ENCODE measurements around the gene SIK3. TPM values are rescaled to one million over a fixed set of nuclear protein-coding genes. Genes with fewer than 3 reads are reported as not detected.

Gene SIK3
- total RNA-seq, 1 donor from 2014 or later, result 24.4 TPM

DNA sequence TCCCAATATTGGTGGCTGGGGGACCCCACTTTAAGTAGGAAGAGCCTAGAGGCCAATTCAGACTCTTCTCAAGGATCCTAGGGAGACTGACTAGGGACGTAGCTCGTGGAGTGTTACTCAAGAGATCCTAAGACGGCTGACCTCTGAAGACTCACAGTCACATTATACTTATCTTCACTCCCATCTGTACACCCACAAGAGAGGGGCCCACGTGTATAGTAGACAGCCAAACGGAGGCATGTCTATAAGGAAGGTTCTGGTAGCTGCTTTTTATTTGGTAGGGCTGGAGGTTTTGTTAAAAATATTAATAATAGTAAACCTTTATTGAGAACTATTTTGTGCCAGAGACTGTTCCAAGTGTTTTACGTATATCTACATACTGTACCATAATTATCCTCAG is 237.9 kb downstream of the SIK3 start:
- Histone ChIP-seq H3K27ac (no peak overlapping the region), H3K4me1 (no peaks in the 10 kb centered on the region), H2AFZ (replicated peaks) (no peak overlapping the region), H4K20me1 (ENCODE audit: low read depth) (no peaks in the 10 kb centered on the region), H3K9ac (no peak overlapping the region), H3K9me3 (ENCODE audit: low read depth) (no peaks in the 10 kb centered on the region), H3K79me2 (ENCODE audit: low read depth) (no peaks in the 10 kb centered on the region), H3K27me3 (no peaks in the 10 kb centered on the region), H3K4me2 (no peak overlapping the region), H3F3A (ENCODE audit: low read depth) (no peaks in the 10 kb centered on the region), H3K36me3 (peaks cover 5% of the 10 kb centered on the region), H3K4me3 (no peak overlapping the region)
- no peak overlapping the region for H3K27ac Mint-ChIP-seq
- H3K36me3 Mint-ChIP-seq, result peaks cover 41% of the 10 kb centered on the region
- H3K27me3 Mint-ChIP-seq (ENCODE audit: insufficient read depth, low read depth), result peaks cover 2% of the 10 kb centered on the region
- H3K4me3 Mint-ChIP-seq, result no peak overlapping the region
- H3K4me1 Mint-ChIP-seq, result no peaks in the 10 kb centered on the region
- no peak for TF ChIP-seq EZH2 (IDR thresholded peaks at IDR 0.05)
- no peak for TF ChIP-seq EZH2phosphoT487 (IDR thresholded peaks at IDR 0.05)
- TF ChIP-seq, protein P1, sequence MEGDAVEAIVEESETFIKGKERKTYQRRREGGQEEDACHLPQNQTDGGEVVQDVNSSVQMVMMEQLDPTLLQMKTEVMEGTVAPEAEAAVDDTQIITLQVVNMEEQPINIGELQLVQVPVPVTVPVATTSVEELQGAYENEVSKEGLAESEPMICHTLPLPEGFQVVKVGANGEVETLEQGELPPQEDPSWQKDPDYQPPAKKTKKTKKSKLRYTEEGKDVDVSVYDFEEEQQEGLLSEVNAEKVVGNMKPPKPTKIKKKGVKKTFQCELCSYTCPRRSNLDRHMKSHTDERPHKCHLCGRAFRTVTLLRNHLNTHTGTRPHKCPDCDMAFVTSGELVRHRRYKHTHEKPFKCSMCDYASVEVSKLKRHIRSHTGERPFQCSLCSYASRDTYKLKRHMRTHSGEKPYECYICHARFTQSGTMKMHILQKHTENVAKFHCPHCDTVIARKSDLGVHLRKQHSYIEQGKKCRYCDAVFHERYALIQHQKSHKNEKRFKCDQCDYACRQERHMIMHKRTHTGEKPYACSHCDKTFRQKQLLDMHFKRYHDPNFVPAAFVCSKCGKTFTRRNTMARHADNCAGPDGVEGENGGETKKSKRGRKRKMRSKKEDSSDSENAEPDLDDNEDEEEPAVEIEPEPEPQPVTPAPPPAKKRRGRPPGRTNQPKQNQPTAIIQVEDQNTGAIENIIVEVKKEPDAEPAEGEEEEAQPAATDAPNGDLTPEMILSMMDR (IDR thresholded peaks at IDR 0.05), result no peak
- DNase-seq (ENCODE audit: low spot score), result no peak
- H3K9me3 Mint-ChIP-seq, result no peaks in the 10 kb centered on the region

DNA sequence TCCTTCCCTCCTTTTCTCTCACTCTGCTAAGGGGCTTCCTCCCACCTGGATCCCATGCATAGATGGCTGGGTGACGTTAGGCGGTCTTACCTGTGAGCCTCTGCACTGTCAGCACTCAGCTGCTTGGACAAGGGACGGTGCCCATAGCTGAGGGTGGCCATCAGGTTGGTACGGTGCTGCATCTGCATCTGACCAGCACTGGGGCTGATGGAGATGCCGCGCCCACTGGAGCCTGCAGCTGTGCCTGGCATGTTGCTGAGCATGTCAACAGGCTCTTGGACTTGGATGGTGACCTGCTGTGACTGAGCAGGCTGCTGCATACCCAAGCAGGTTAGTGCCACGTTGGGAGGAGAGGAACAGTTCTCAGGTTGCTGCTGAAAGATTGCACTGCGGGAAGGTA is 239.1 kb downstream of the SIK3 start:
- Mint-ChIP-seq H3K27me3 (ENCODE audit: insufficient read depth, low read depth) (peaks cover 2% of the 10 kb centered on the region), H3K9me3 (no peaks in the 10 kb centered on the region), H3K27ac (no peak overlapping the region), H3K4me1 (no peaks in the 10 kb centered on the region), H3K4me3 (no peak overlapping the region), H3K36me3 (peaks cover 46% of the 10 kb centered on the region)
- Histone ChIP-seq H2AFZ (replicated peaks) (no peak overlapping the region), H3K4me1 (no peaks in the 10 kb centered on the region), H3K27me3 (no peaks in the 10 kb centered on the region), H3K27ac (no peak overlapping the region), H3K4me3 (no peak overlapping the region), H3K79me2 (ENCODE audit: low read depth) (no peaks in the 10 kb centered on the region), H3K36me3 (peaks cover 5% of the 10 kb centered on the region), H3F3A (ENCODE audit: low read depth) (no peaks in the 10 kb centered on the region), H3K4me2 (no peak overlapping the region), H4K20me1 (ENCODE audit: low read depth) (no peaks in the 10 kb centered on the region), H3K9me3 (ENCODE audit: low read depth) (no peaks in the 10 kb centered on the region), H3K9ac (no peak overlapping the region)
- no peak for DNase-seq (ENCODE audit: low spot score)
- no peak for TF ChIP-seq EZH2 (IDR thresholded peaks at IDR 0.05)
- TF ChIP-seq, protein P1 (IDR thresholded peaks at IDR 0.05), result no peak
- TF ChIP-seq EZH2phosphoT487 (IDR thresholded peaks at IDR 0.05), result no peak

DNA sequence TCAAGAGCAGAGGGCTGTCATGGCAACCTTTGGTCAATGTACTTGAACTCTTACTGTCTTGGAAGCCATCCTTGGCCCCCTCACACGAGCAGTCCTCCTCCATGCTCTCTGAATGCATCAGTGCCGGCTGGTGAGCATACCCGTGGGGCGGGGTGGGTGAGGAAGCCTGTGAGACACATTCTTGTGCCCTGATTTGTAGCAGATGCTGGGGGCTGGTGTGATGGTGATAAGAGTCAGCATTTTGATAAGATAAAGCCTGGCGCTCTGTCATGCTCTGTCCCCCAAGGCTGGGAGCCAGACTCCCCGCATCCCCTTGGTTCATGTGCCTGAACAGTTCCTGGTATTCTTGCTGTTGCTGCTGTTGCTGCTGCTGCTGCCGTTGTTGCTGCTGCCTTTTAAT is 240.3 kb downstream of the SIK3 start:
- peaks cover 40% of the 10 kb centered on the region for H3K36me3 Mint-ChIP-seq
- Histone ChIP-seq H3K9ac (no peak overlapping the region), H3K9me3 (ENCODE audit: low read depth) (no peaks in the 10 kb centered on the region), H3K4me2 (no peak overlapping the region), H3K4me3 (no peak overlapping the region), H3K36me3 (peaks cover 5% of the 10 kb centered on the region), H3K27me3 (no peaks in the 10 kb centered on the region), H4K20me1 (ENCODE audit: low read depth) (no peaks in the 10 kb centered on the region), H3F3A (ENCODE audit: low read depth) (no peaks in the 10 kb centered on the region), H3K27ac (no peak overlapping the region), H3K79me2 (ENCODE audit: low read depth) (no peaks in the 10 kb centered on the region), H3K4me1 (no peaks in the 10 kb centered on the region), H2AFZ (replicated peaks) (no peak overlapping the region)
- no peaks in the 10 kb centered on the region for H3K4me1 Mint-ChIP-seq
- H3K27ac Mint-ChIP-seq, result no peak overlapping the region
- peaks cover 2% of the 10 kb centered on the region for H3K27me3 Mint-ChIP-seq (ENCODE audit: insufficient read depth, low read depth)
- no peaks in the 10 kb centered on the region for H3K9me3 Mint-ChIP-seq
- TF ChIP-seq, protein P1 (IDR thresholded peaks at IDR 0.05), result no peak
- no peak for TF ChIP-seq EZH2 (IDR thresholded peaks at IDR 0.05)
- TF ChIP-seq EZH2phosphoT487 (IDR thresholded peaks at IDR 0.05), result no peak
- no peak overlapping the region for H3K4me3 Mint-ChIP-seq
- DNase-seq (ENCODE audit: low spot score), result no peak

Measured in neural progenitor cell (in vitro differentiated cells).